ENCODE data around the gene BMP8A. TPM values are rescaled to one million over a fixed set of nuclear protein-coding genes. Genes with fewer than 3 reads are reported as not detected.
"Not testable (repeated sequence)": the region's sequence is repeated elsewhere in the genome, so short reads cannot be mapped to it uniquely, and the experiment has no call there.

The BMP8A gene
- total RNA-seq, 4 donors from 2014 or later, result 0.40 to 4.0 (median 1.2) TPM

DNA sequence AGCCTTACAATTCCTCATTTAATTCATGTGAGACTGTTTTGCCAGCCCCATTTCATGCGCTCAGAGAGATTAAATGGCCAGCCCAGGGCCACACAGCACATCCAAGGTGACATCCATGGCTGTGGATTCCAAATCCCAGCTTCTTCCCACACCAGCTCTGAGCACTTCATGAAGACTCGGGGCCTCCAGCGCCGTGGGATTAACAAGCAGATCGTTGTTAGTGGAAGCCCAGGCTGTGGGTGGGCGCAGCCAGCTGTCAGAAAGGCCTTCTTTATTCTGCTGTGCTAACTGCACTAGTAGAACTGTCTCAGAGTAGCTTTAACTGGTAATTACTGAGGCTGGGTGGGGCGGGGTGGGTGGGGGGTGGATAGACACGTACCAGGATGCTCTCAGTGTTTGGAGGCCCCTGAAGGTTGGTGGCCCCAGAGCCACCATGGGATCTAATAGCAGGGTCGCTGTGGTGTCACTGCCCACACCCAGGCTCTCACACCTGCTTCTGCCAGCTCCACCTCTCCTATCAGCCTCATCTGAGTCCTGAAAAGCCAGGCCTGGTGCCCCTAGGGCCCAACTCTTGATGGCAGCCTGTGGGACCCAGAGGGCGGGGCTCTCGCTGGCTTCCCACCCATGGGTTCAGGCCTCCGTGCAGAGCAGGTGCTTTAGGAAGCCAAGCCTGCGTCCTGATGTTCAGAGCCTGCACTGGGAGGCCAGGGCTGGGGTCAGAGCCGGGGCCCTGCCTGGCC, 3.4 kb downstream of the BMP8A start:
- Histone ChIP-seq H3K27ac (no peak overlapping the region), H3K4me3 (no peak overlapping the region), H3K9me3 (no peaks in the 10 kb centered on the region), H3K4me1 (peaks cover 0 to 19% (median 3%) of the 10 kb centered on the region in 3 donors), H3K27me3 (peaks cover 52% of the 10 kb centered on the region), H3K36me3 (no peaks in the 10 kb centered on the region)
- ATAC-seq, result no peak
- no CpG with 5 or more reads among the region's 14 CpGs for WGBS, 2 donors (ENCODE audit: low coverage in 1 of 2)
- TF ChIP-seq POLR2A (IDR thresholded peaks at IDR 0.05) (no peak), EP300 (IDR thresholded peaks at IDR 0.05) (no peak), POLR2AphosphoS5 (IDR thresholded peaks at IDR 0.05) (no peak)
- TF ChIP-seq, protein P1, sequence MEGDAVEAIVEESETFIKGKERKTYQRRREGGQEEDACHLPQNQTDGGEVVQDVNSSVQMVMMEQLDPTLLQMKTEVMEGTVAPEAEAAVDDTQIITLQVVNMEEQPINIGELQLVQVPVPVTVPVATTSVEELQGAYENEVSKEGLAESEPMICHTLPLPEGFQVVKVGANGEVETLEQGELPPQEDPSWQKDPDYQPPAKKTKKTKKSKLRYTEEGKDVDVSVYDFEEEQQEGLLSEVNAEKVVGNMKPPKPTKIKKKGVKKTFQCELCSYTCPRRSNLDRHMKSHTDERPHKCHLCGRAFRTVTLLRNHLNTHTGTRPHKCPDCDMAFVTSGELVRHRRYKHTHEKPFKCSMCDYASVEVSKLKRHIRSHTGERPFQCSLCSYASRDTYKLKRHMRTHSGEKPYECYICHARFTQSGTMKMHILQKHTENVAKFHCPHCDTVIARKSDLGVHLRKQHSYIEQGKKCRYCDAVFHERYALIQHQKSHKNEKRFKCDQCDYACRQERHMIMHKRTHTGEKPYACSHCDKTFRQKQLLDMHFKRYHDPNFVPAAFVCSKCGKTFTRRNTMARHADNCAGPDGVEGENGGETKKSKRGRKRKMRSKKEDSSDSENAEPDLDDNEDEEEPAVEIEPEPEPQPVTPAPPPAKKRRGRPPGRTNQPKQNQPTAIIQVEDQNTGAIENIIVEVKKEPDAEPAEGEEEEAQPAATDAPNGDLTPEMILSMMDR (IDR thresholded peaks at IDR 0.05), result no peak

DNA sequence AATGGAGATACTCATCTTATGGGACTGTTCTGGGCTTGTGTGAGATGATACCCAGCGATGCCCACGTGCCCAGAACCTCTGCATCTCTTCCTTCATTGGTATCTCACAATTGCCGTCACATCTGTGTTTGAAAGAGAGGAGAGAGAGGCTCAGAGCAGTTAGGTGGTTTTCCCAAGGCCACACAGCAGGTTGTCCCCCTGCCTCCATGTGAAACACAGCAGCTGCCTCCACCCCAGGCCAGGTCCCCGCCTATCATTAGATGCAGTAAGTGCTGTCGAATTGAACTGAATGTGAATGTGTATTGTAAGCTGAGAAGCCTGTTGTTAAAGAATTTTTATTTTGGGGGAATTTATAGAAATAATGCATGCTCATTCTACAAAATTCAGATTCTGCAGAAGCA, 5.1 kb downstream of the BMP8A start:
- not testable (repeated sequence) for H3K27ac ChIP-seq, ATAC-seq, H3K9me3 ChIP-seq, H3K4me3 ChIP-seq, H3K36me3 ChIP-seq
- Histone ChIP-seq H3K4me1 (peaks cover 0 to 14% (median 0%) of the 10 kb centered on the region in 3 donors), H3K27me3 (peaks cover 38% of the 10 kb centered on the region)
- 90 to 95% methylated on average over 2 to 4 of the region's 5 CpGs for WGBS, 2 donors (ENCODE audit: low coverage in 1 of 2)

DNA sequence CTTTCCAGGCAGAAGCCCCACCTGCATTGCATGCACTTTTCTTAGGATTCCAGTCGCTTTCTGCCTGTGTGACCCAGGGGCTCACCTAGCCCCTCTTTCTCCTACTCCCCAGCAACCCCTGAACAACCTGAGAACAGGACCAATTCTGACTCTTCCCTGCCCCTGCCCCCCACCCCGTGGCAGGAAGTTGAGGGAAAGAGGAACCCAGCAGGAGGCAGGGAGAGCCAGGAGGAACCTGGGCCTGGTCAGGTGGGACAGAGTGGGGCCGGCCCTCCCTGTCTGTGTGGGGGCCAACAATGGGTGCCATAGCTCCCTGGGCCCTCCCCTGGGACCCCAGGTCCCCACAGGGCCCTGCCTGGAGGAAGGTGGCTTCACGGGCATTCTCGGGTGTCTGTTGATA, 6.1 kb downstream of the BMP8A start:
- ATAC-seq, result no peak
- no peak for TF ChIP-seq POLR2AphosphoS5 (IDR thresholded peaks at IDR 0.05)
- TF ChIP-seq, protein P1 (IDR thresholded peaks at IDR 0.05), result no peak
- Histone ChIP-seq H3K4me3 (no peak overlapping the region), H3K27me3 (peaks cover 27% of the 10 kb centered on the region), H3K4me1 (peaks cover 0 to 6% (median 0%) of the 10 kb centered on the region in 3 donors), H3K9me3 (no peaks in the 10 kb centered on the region), H3K36me3 (no peaks in the 10 kb centered on the region), H3K27ac (peak overlapping the region in 2 of 4 donors; percentile 7 to 27)
- WGBS, 2 donors (ENCODE audit: low coverage in 1 of 2), result no CpG with 5 or more reads among the region's 5 CpGs

DNA sequence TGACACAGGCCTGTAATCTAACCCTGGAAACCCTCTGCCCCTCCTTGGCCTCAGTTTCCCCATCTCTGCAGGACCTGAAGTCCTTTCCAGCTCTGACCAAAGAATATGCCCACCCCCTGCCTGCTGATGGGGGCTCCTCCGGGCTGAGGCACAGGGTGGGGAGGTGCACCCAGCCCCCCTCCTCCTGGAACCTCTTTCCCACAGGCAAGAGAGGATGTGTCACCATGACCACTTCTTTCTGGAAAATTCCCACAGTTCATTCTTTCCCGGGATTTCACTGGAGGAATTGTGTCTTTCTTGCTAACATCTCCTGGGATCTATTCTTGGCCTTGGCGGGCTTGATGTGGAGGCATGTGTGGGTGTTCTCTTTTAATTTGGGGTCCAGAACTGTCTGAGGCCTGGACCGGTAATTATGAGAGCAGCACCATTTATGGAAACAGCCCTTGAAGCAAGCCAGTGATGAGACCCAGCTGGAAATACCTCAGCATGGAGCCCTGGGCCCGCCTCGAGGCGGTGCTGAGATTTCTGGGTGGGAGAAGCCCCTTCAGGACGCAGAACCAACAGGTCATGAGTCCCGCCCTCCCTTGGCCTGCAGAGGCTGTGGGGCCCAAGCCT, 6.8 kb downstream of the BMP8A start:
- ATAC-seq, result peak; percentile 28
- WGBS, 2 donors (ENCODE audit: low coverage in 1 of 2), result no CpG with 5 or more reads among the region's 9 CpGs
- H3K4me3 ChIP-seq, H3K9me3 ChIP-seq, H3K4me1 ChIP-seq, H3K36me3 ChIP-seq: not testable (repeated sequence)
- Histone ChIP-seq H3K27ac (peak overlapping the region in 2 of 4 donors; percentile 7 to 27), H3K27me3 (peaks cover 21% of the 10 kb centered on the region)

DNA sequence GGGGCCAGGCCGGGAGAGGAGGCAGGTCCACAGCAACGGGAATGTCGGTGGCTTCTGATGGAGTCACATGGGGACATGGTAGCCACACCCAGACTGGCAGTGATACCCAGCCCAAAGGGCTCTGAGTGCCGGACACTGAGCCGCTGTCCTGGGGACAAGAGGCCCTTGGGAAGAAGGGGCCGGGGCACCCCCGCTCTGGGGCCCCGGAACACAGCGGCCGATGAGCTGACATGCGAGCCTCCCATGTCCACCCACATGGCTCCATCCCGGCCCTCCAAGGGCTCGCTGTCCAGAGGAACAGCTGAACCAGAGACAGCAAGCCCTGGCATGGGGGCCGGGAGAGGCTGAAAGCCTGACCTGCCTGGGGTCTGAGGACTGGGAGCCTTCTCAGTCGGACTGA, 7.4 kb downstream of the BMP8A start:
- ATAC-seq, H3K36me3 ChIP-seq, H3K4me1 ChIP-seq, H3K9me3 ChIP-seq, H3K4me3 ChIP-seq: not testable (repeated sequence)
- peaks cover 15% of the 10 kb centered on the region for H3K27me3 ChIP-seq
- WGBS, 2 donors (ENCODE audit: low coverage in 1 of 2), result no CpG with 5 or more reads among the region's 15 CpGs
- H3K27ac ChIP-seq, result peak overlapping the region in 2 of 4 donors; percentile 55 to 58

DNA sequence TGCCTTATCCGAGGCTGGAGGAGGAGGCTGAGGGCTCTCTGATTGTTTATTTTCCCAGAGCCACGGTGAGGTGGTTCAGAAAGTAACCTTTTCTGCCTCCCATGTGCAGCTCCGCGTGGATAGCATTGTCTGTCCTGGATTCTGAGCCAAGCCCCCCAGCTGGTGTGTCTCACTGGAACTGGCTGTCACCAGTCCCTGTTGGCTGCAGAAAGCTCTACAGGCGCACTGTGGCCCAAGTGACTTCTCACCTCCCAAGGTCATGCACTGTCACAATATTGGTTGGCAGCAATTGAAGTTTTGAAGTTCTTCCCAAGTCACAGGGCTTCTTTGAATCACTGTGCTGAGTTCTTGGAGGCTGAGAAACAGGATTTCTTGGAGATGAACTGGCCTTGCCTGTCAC, 8.2 kb downstream of the BMP8A start:
- H3K27ac ChIP-seq, result peak overlapping the region in 3 of 4 donors; percentile 43 to 58 (median 55)
- TF ChIP-seq POLR2AphosphoS5 (IDR thresholded peaks at IDR 0.05) (peak; percentile 21), EP300 (IDR thresholded peaks at IDR 0.05) (no peak)
- peak; percentile 42 for ATAC-seq

DNA sequence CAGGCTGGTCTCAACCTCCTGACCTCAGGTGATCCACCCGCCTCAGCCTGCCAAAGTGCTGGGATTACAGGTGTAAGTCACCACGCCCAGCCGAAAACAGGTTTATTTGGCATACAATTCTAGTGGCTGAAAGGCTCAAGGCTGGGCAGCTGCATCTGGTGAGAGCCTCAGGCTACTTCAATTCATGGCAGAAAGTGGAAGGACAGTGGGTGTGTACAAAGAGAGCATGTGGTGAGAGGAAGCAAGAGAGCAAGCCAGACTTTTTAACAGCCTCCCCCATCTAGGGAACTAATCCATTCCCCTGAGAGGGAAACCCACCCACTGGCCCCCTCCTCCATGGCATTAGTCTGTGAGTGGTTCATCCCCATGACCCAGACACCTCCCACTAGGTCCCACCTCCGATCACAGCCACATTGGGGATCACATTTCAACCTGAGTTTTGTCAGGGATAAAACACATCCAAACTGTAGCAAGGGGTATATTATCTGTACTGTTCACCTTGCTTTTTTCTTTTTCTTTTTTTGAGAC, 9.5 kb downstream of the BMP8A start:
- Histone ChIP-seq H3K27me3 (peaks cover 8% of the 10 kb centered on the region), H3K36me3 (no peaks in the 10 kb centered on the region), H3K4me3 (no peak overlapping the region), H3K4me1 (peaks cover 0 to 6% (median 0%) of the 10 kb centered on the region in 3 donors), H3K9me3 (no peaks in the 10 kb centered on the region), H3K27ac (no peak overlapping the region)
- ATAC-seq, result no peak
- TF ChIP-seq, protein P1 (IDR thresholded peaks at IDR 0.05), result no peak
- TF ChIP-seq EP300 (IDR thresholded peaks at IDR 0.05), result no peak
- 36% methylated on average over 1 of the region's 4 CpGs; no CpG with 5 or more reads in 1 of the 2 donors for WGBS, 2 donors (ENCODE audit: low coverage in 1 of 2)

More for the DNA sequence above, 8.2 kb downstream of the BMP8A start:
- H3K4me3 ChIP-seq, result no peak overlapping the region
- peaks cover 8% of the 10 kb centered on the region for H3K27me3 ChIP-seq
- no CpG with 5 or more reads among the region's 5 CpGs for WGBS, 2 donors (ENCODE audit: low coverage in 1 of 2)
- H3K4me1 ChIP-seq, result peaks cover 0 to 6% (median 0%) of the 10 kb centered on the region in 3 donors
- H3K36me3 ChIP-seq, result no peaks in the 10 kb centered on the region
- H3K9me3 ChIP-seq, result no peaks in the 10 kb centered on the region

Data from gastroesophageal sphincter (tissue), 4 donors.